Esophagus squamous epithelium (tissue), 5 donors: ENCODE data around the gene FAM209B. TPM values are rescaled to one million over a fixed set of nuclear protein-coding genes. Genes with fewer than 3 reads are reported as not detected.

Source experiments
- DNase-seq: peaks from one replicate; lab custom pipeline; 2025; lab: John Stamatoyannopoulos, UW
- H3K27ac ChIP-seq, 4 donors: fragments of 200-600 bp; sonication (generic); one replicate each; pipeline ENCODE4 v1.5.1; 2016 to 2019; ENCODE audit warnings: mild to moderate bottlenecking in 1 of 4
- H3K27me3 ChIP-seq, 4 donors: fragments of 200-600 bp; sonication (generic); 1 replicate in 3 of 4; 2 replicates in 1 of 4; pipeline versions ENCODE4 v1.5.1 to v1.6.0; 2017 to 2021; ENCODE audit warnings: antibody characterized with exemption in 1 of 4
- H3K36me3 ChIP-seq, 3 donors: fragments of 200-600 bp; sonication (generic); one replicate each; pipeline ENCODE4 v1.5.1; 2016 to 2019
- H3K4me1 ChIP-seq, 3 donors: fragments of 200-600 bp; sonication (generic); one replicate each; pipeline ENCODE4 v1.5.1; 2017 to 2019
- H3K4me3 ChIP-seq, 4 donors: fragments of 200-600 bp; sonication (generic); 1 replicate in 3 of 4; 2 replicates in 1 of 4; pipeline ENCODE4 v1.5.1; 2016 to 2019; ENCODE audit warnings: mild to moderate bottlenecking in 2 of 4, moderate library complexity in 1 of 4
- H3K9me3 ChIP-seq, 3 donors: fragments of 200-600 bp; sonication (generic); one replicate each; pipeline ENCODE4 v1.5.1; 2016 to 2019
- CTCF ChIP-seq, 6 experiments: fragments of 450-650 bp in 4 of 6; fragments of 200-600 bp in 2 of 6; sonication (generic) in 2 of 6; IDR thresholded peaks; one replicate each; pipeline ENCODE4 v1.5.1; 2016 to 2019; ENCODE audit warnings: antibody characterized with exemption in 6 of 6, mild to moderate bottlenecking in 4 of 6, moderate library complexity in 4 of 6
- POLR2A ChIP-seq, 4 donors: fragments of 450-650 bp; IDR thresholded peaks; one replicate each; pipeline ENCODE4 v1.6.1; 2017; ENCODE audit warnings: antibody characterized with exemption in 4 of 4, mild to moderate bottlenecking in 4 of 4, moderate library complexity in 3 of 4
- WGBS, 2 donors: methylation state at CpG; one replicate each; pipeline ENCODE4 v1.1.5; 2018; 5-methylcytosine and 5-hydroxymethylcytosine counted together
- intact Hi-C: fragments of 100-400 bp; cut with DNase I; formaldehyde crosslinking; loops from one replicate; pipeline ENCODE4 v1.15.0; 2022
- total RNA-seq, 4 donors: library from RNA; depleted of rRNA; stranded (reverse); fragments of >200 nt; gene quantifications; one replicate each; pipeline ENCODE4 v1.1.0, GENCODE V29; 2016
- donor health status: DM: yes; HTN: yes; CAD: no.

Gene FAM209B
- total RNA-seq, 4 donors from 2014 or later = not detected

- DNase-seq = no peak
- no peak overlapping the region for H3K27ac ChIP-seq
- no peaks in the 10 kb centered on the region for H3K9me3 ChIP-seq
- intact Hi-C loops = no loop called here
- H3K4me3 ChIP-seq = no peak overlapping the region
- no peaks in the 10 kb centered on the region for H3K4me1 ChIP-seq
- TF ChIP-seq CTCF (IDR thresholded peaks at IDR 0.05) (peak in 2 of 6 experiments; percentile 12 to 13), POLR2A (IDR thresholded peaks at IDR 0.05) (no peak)
- H3K27me3 ChIP-seq = no peaks in the 10 kb centered on the region
- peaks cover 0 to 38% (median 0%) of the 10 kb centered on the region in 3 donors for H3K36me3 ChIP-seq
- WGBS, 2 donors = 83 to 86% methylated on average over 9 of the region's 9 CpGs
Measured at GRCh38 chr20:56504373-56505005, 28.6 kb upstream of the FAM209B start.

- H3K36me3 ChIP-seq = peaks cover 0 to 29% (median 0%) of the 10 kb centered on the region in 3 donors
- no peaks in the 10 kb centered on the region for H3K27me3 ChIP-seq
- no peaks in the 10 kb centered on the region for H3K9me3 ChIP-seq
- no peak for DNase-seq
- no peaks in the 10 kb centered on the region for H3K4me1 ChIP-seq
- 56 to 60% methylated on average over 3 of the region's 3 CpGs for WGBS, 2 donors
- H3K27ac ChIP-seq = no peak overlapping the region
- intact Hi-C loops = no loop called here
- H3K4me3 ChIP-seq = no peak overlapping the region
- TF ChIP-seq CTCF (IDR thresholded peaks at IDR 0.05) (no peak), POLR2A (IDR thresholded peaks at IDR 0.05) (no peak)
Measured at GRCh38 chr20:56506103-56506502, 26.9 kb upstream of the FAM209B start.

- intact Hi-C loops = no loop called here
- Histone ChIP-seq H3K4me3 (no peak overlapping the region), H3K27me3 (no peaks in the 10 kb centered on the region), H3K36me3 (peaks cover 0 to 56% (median 12%) of the 10 kb centered on the region in 3 donors), H3K4me1 (no peaks in the 10 kb centered on the region), H3K27ac (no peak overlapping the region), H3K9me3 (no peaks in the 10 kb centered on the region)
- no peak for TF ChIP-seq CTCF (IDR thresholded peaks at IDR 0.05)
- TF ChIP-seq POLR2A (IDR thresholded peaks at IDR 0.05) = no peak
- 93 to 98% methylated on average over 5 to 9 of the region's 10 CpGs for WGBS, 2 donors
- no peak for DNase-seq
Measured at GRCh38 chr20:56511926-56512325, 21.1 kb upstream of the FAM209B start.

- H3K27me3 ChIP-seq = no peaks in the 10 kb centered on the region
- H3K27ac ChIP-seq = no peak overlapping the region
- no peak for DNase-seq
- intact Hi-C loops = no loop called here
- 86 to 90% methylated on average over 12 to 16 of the region's 22 CpGs for WGBS, 2 donors
- no peak overlapping the region for H3K4me3 ChIP-seq
- TF ChIP-seq CTCF (IDR thresholded peaks at IDR 0.05) (no peak), POLR2A (IDR thresholded peaks at IDR 0.05) (no peak)
- H3K4me1 ChIP-seq = no peaks in the 10 kb centered on the region
- no peaks in the 10 kb centered on the region for H3K9me3 ChIP-seq
- H3K36me3 ChIP-seq = peaks cover 14 to 71% (median 18%) of the 10 kb centered on the region in 3 donors
Measured at GRCh38 chr20:56513161-56514150, 19.6 kb upstream of the FAM209B start.

- TF ChIP-seq CTCF (IDR thresholded peaks at IDR 0.05) (no peak), POLR2A (IDR thresholded peaks at IDR 0.05) (no peak)
- no peak for DNase-seq
- peaks cover 0 to 23% (median 16%) of the 10 kb centered on the region in 3 donors for H3K9me3 ChIP-seq
- no peaks in the 10 kb centered on the region for H3K4me1 ChIP-seq
- H3K27me3 ChIP-seq = no peaks in the 10 kb centered on the region
- H3K36me3 ChIP-seq = peaks cover 28 to 98% (median 32%) of the 10 kb centered on the region in 3 donors
- intact Hi-C loops = no loop called here
- no peak overlapping the region for H3K4me3 ChIP-seq
- WGBS, 2 donors = 73 to 86% methylated on average over 5 of the region's 5 CpGs
- no peak overlapping the region for H3K27ac ChIP-seq
Measured at GRCh38 chr20:56516631-56517030, 16.4 kb upstream of the FAM209B start.
